Uterus (tissue), 4 donors: ENCODE measurements around the gene ABCC4. TPM values are rescaled to one million over a fixed set of nuclear protein-coding genes. Genes with fewer than 3 reads are reported as not detected.

Experiments
- DNase-seq, 2 donors: peaks; one replicate each; pipeline ENCODE4 v3.0.0-alpha.2; 2019 to 2020
- H3K27ac ChIP-seq, 2 donors: fragments of 200-600 bp; sonication (generic); 1 replicate in 1 of 2; 2 replicates in 1 of 2; pipeline ENCODE4 v1.5.1; 2016 to 2018
- H3K27me3 ChIP-seq, 2 donors: fragments of 200-600 bp; sonication (generic); one replicate each; pipeline ENCODE4 v1.5.1; 2018 to 2019; ENCODE audit warnings: control low read depth in 1 of 2
- H3K36me3 ChIP-seq, 2 donors: fragments of 200-600 bp; sonication (generic); one replicate each; pipeline ENCODE4 v1.5.1; 2019; ENCODE audit warnings: control low read depth in 1 of 2
- H3K4me1 ChIP-seq, 2 donors: fragments of 200-600 bp; sonication (generic); one replicate each; pipeline ENCODE4 v1.5.1; 2018 to 2019; ENCODE audit warnings: control low read depth in 1 of 2
- H3K4me3 ChIP-seq, 2 donors: fragments of 200-600 bp; sonication (generic); 1 replicate in 1 of 2; 2 replicates in 1 of 2; pipeline ENCODE4 v1.5.1; 2018 to 2019; ENCODE audit warnings: mild to moderate bottlenecking in 1 of 2
- H3K9me3 ChIP-seq, 2 donors: fragments of 200-600 bp; sonication (generic); one replicate each; pipeline ENCODE4 v1.5.1; 2019; ENCODE audit warnings: control low read depth in 1 of 2
- CTCF ChIP-seq, 4 experiments: fragments of 200-600 bp in 2 of 4; fragments of 450-650 bp in 2 of 4; sonication (generic) in 2 of 4; IDR thresholded peaks; one replicate each; pipeline ENCODE4 v1.5.1; 2016 to 2019; ENCODE audit warnings: antibody characterized with exemption in 4 of 4, mild to moderate bottlenecking in 2 of 4, moderate library complexity in 1 of 4
- POLR2A ChIP-seq, 2 donors: fragments of 450-650 bp; IDR thresholded peaks; one replicate each; pipeline ENCODE4 v1.6.1; 2016; ENCODE audit warnings: antibody characterized with exemption in 2 of 2, mild to moderate bottlenecking in 1 of 2, moderate library complexity in 1 of 2
- intact Hi-C: fragments of 100-400 bp; cut with DNase I; formaldehyde crosslinking; loops from one replicate; pipeline ENCODE4 v1.15.1; 2023; ENCODE audit warnings: low total_unique reads
- total RNA-seq, 4 donors: library from RNA; depleted of rRNA in 3 of 4; stranded (reverse); fragments of >200 nt in 3 of 4; gene quantifications; one replicate each; pipeline versions ENCODE4 v1.1.0 to v1.2.4, GENCODE V29; 2014 to 2023
- donor health status: DM: yes; HTN: yes; CAD: no.

The ABCC4 gene
- total RNA-seq, 4 donors from 2014 or later = 13.8 to 37.7 (median 25.3) TPM

GRCh38 chr13:95106562-95106961 is 194.7 kb downstream of the ABCC4 start:
- H3K4me1 ChIP-seq = no peaks in the 10 kb centered on the region
- TF ChIP-seq POLR2A (IDR thresholded peaks at IDR 0.05) = no peak
- H3K9me3 ChIP-seq = no peaks in the 10 kb centered on the region
- DNase-seq = no peak
- H3K27me3 ChIP-seq = no peaks in the 10 kb centered on the region
- H3K27ac ChIP-seq = no peak overlapping the region
- no peaks in the 10 kb centered on the region for H3K36me3 ChIP-seq
- no peak overlapping the region for H3K4me3 ChIP-seq
- intact Hi-C loops = no loop called here

GRCh38 chr13:95100525-95101433 is 200.5 kb downstream of the ABCC4 start:
- H3K4me3 ChIP-seq = no peak overlapping the region
- H3K27me3 ChIP-seq = no peaks in the 10 kb centered on the region
- H3K4me1 ChIP-seq = no peaks in the 10 kb centered on the region
- H3K9me3 ChIP-seq = no peaks in the 10 kb centered on the region
- DNase-seq = no peak
- no peak overlapping the region for H3K27ac ChIP-seq
- no peak for TF ChIP-seq POLR2A (IDR thresholded peaks at IDR 0.05)
- TF ChIP-seq CTCF (IDR thresholded peaks at IDR 0.05) = no peak
- intact Hi-C loops = no loop called here
- H3K36me3 ChIP-seq = no peaks in the 10 kb centered on the region

GRCh38 chr13:95099541-95099940 is 201.7 kb downstream of the ABCC4 start:
- no peaks in the 10 kb centered on the region for H3K27me3 ChIP-seq
- TF ChIP-seq CTCF (IDR thresholded peaks at IDR 0.05) (no peak), POLR2A (IDR thresholded peaks at IDR 0.05) (no peak)
- no peak overlapping the region for H3K27ac ChIP-seq
- H3K36me3 ChIP-seq = no peaks in the 10 kb centered on the region
- no peaks in the 10 kb centered on the region for H3K9me3 ChIP-seq
- intact Hi-C loops = no loop called here
- no peaks in the 10 kb centered on the region for H3K4me1 ChIP-seq
- no peak overlapping the region for H3K4me3 ChIP-seq
- DNase-seq = no peak

- no peak overlapping the region for H3K4me3 ChIP-seq
- H3K36me3 ChIP-seq = no peaks in the 10 kb centered on the region
- no peak for TF ChIP-seq POLR2A (IDR thresholded peaks at IDR 0.05)
- no peak for TF ChIP-seq CTCF (IDR thresholded peaks at IDR 0.05)
- no peak overlapping the region for H3K27ac ChIP-seq
- intact Hi-C loops = no loop called here
- H3K9me3 ChIP-seq = no peaks in the 10 kb centered on the region
- DNase-seq = no peak
- no peaks in the 10 kb centered on the region for H3K27me3 ChIP-seq
- no peaks in the 10 kb centered on the region for H3K4me1 ChIP-seq
Measured at GRCh38 chr13:95098916-95099315, 202.3 kb downstream of the ABCC4 start.

- no peak for DNase-seq
- intact Hi-C loops = no loop called here
- Histone ChIP-seq H3K36me3 (no peaks in the 10 kb centered on the region), H3K4me3 (no peak overlapping the region), H3K9me3 (no peaks in the 10 kb centered on the region), H3K4me1 (no peaks in the 10 kb centered on the region), H3K27me3 (no peaks in the 10 kb centered on the region), H3K27ac (no peak overlapping the region)
- no peak for TF ChIP-seq CTCF (IDR thresholded peaks at IDR 0.05)
- no peak for TF ChIP-seq POLR2A (IDR thresholded peaks at IDR 0.05)
Measured at GRCh38 chr13:95091755-95092154, 209.5 kb downstream of the ABCC4 start.
